ENCODE data around the gene DUSP21. TPM values are rescaled to one million over a fixed set of nuclear protein-coding genes. Genes with fewer than 3 reads are reported as not detected.
"Not testable (repeated sequence)": the region's sequence is repeated elsewhere in the genome, so short reads cannot be mapped to it uniquely, and the experiment has no call there.

The DUSP21 gene
- not detected for total RNA-seq

- Mint-ChIP-seq H3K4me1 (no peaks in the 10 kb centered on the region), H3K27ac (no peak within 1 kb of the TSS), H3K9me3 (no peaks in the 10 kb centered on the region), H3K4me3 (no peak within 1 kb of the TSS), H3K27me3 (no peaks in the 10 kb centered on the region), H3K36me3 (no peaks in the 10 kb centered on the region)
- DNase-seq, result no peak
Measured at GRCh38 chrX:44843753-44844152, at the start of gene DUSP21. Gene DUSP21 (plus strand): TSS chrX:44844021. CDS start chrX:44844133, 112 bp downstream.

GRCh38 chrX:44795945-44796450, 47.8 kb upstream of the DUSP21 start:
- no peaks in the 10 kb centered on the region for H3K27me3 Mint-ChIP-seq
- no peaks in the 10 kb centered on the region for H3K4me1 Mint-ChIP-seq
- H3K36me3 Mint-ChIP-seq, result no peaks in the 10 kb centered on the region
- no peak overlapping the region for H3K4me3 Mint-ChIP-seq
- H3K27ac Mint-ChIP-seq, result no peak overlapping the region
- H3K9me3 Mint-ChIP-seq, result no peaks in the 10 kb centered on the region
- no peak for DNase-seq

GRCh38 chrX:44802613-44803012, 41.2 kb upstream of the DUSP21 start:
- Mint-ChIP-seq H3K4me1 (no peaks in the 10 kb centered on the region), H3K9me3 (no peaks in the 10 kb centered on the region), H3K27ac (no peak overlapping the region)

GRCh38 chrX:44815681-44816080, 28.1 kb upstream of the DUSP21 start:
- H3K27me3 Mint-ChIP-seq, result no peaks in the 10 kb centered on the region
- no peaks in the 10 kb centered on the region for H3K36me3 Mint-ChIP-seq
- no peaks in the 10 kb centered on the region for H3K4me1 Mint-ChIP-seq

More at GRCh38 chrX:44802613-44803012, 41.2 kb upstream of the DUSP21 start:
- H3K36me3 Mint-ChIP-seq, result no peaks in the 10 kb centered on the region
- no peaks in the 10 kb centered on the region for H3K27me3 Mint-ChIP-seq
- no peak for DNase-seq
- no peak overlapping the region for H3K4me3 Mint-ChIP-seq

GRCh38 chrX:44816367-44816766, 27.5 kb upstream of the DUSP21 start:
- H3K27me3 Mint-ChIP-seq, result no peaks in the 10 kb centered on the region
- no peak overlapping the region for H3K27ac Mint-ChIP-seq
- no peaks in the 10 kb centered on the region for H3K36me3 Mint-ChIP-seq
- DNase-seq, result no peak
- H3K4me3 Mint-ChIP-seq, result no peak overlapping the region
- H3K9me3 Mint-ChIP-seq, result no peaks in the 10 kb centered on the region
- no peaks in the 10 kb centered on the region for H3K4me1 Mint-ChIP-seq

More at GRCh38 chrX:44815681-44816080, 28.1 kb upstream of the DUSP21 start:
- Mint-ChIP-seq H3K4me3 (no peak overlapping the region), H3K9me3 (no peaks in the 10 kb centered on the region), H3K27ac (no peak overlapping the region)
- no peak for DNase-seq

- H3K4me3 Mint-ChIP-seq, result no peak overlapping the region
- H3K27me3 Mint-ChIP-seq, result no peaks in the 10 kb centered on the region
- H3K4me1 Mint-ChIP-seq, result no peaks in the 10 kb centered on the region
- H3K27ac Mint-ChIP-seq, result no peak overlapping the region
- peaks cover 2% of the 10 kb centered on the region for H3K9me3 Mint-ChIP-seq
- H3K36me3 Mint-ChIP-seq, result no peaks in the 10 kb centered on the region
- no peak for DNase-seq
Measured at GRCh38 chrX:44817029-44817428, 26.8 kb upstream of the DUSP21 start.

- Mint-ChIP-seq H3K27ac (no peak overlapping the region), H3K4me1 (no peaks in the 10 kb centered on the region), H3K27me3 (no peaks in the 10 kb centered on the region), H3K4me3 (no peak overlapping the region), H3K9me3 (peaks cover 4% of the 10 kb centered on the region), H3K36me3 (no peaks in the 10 kb centered on the region)
- DNase-seq, result no peak
Measured at GRCh38 chrX:44822601-44823000, 21.2 kb upstream of the DUSP21 start.

GRCh38 chrX:44823193-44823592, 20.6 kb upstream of the DUSP21 start:
- not testable (repeated sequence) for H3K4me1 Mint-ChIP-seq, DNase-seq, H3K27me3 Mint-ChIP-seq, H3K27ac Mint-ChIP-seq, H3K4me3 Mint-ChIP-seq, H3K9me3 Mint-ChIP-seq, H3K36me3 Mint-ChIP-seq

- Mint-ChIP-seq H3K9me3 (no peaks in the 10 kb centered on the region), H3K4me3 (no peak overlapping the region), H3K27me3 (no peaks in the 10 kb centered on the region), H3K36me3 (no peaks in the 10 kb centered on the region), H3K27ac (no peak overlapping the region), H3K4me1 (no peaks in the 10 kb centered on the region)
- DNase-seq, result no peak
Measured at GRCh38 chrX:44828008-44828605, 15.7 kb upstream of the DUSP21 start.

- Mint-ChIP-seq H3K27ac (no peak overlapping the region), H3K4me3 (no peak overlapping the region), H3K4me1 (no peaks in the 10 kb centered on the region), H3K36me3 (no peaks in the 10 kb centered on the region), H3K27me3 (no peaks in the 10 kb centered on the region), H3K9me3 (no peaks in the 10 kb centered on the region)
- DNase-seq, result no peak
Measured at GRCh38 chrX:44829832-44830231, 14.0 kb upstream of the DUSP21 start.

GRCh38 chrX:44842550-44843317, 1.1 kb upstream of the DUSP21 start:
- Mint-ChIP-seq H3K4me1 (no peaks in the 10 kb centered on the region), H3K4me3 (no peak overlapping the region), H3K27ac (no peak overlapping the region), H3K36me3 (peaks cover 1% of the 10 kb centered on the region), H3K9me3 (no peaks in the 10 kb centered on the region), H3K27me3 (no peaks in the 10 kb centered on the region)
- no peak for DNase-seq

- no peak for DNase-seq
- Mint-ChIP-seq H3K4me1 (no peaks in the 10 kb centered on the region), H3K27me3 (no peaks in the 10 kb centered on the region), H3K27ac (no peak overlapping the region), H3K4me3 (no peak overlapping the region), H3K36me3 (peaks cover under 1% of the 10 kb centered on the region), H3K9me3 (no peaks in the 10 kb centered on the region)
Measured at GRCh38 chrX:44843318-44843702, 511 bp upstream of the DUSP21 start.

GRCh38 chrX:44844204-44844603, 383 bp downstream of the DUSP21 start:
- H3K4me3 Mint-ChIP-seq, result no peak overlapping the region
- no peaks in the 10 kb centered on the region for H3K27me3 Mint-ChIP-seq

GRCh38 chrX:44850891-44851290, 7.1 kb downstream of the DUSP21 start:
- not testable (repeated sequence) for H3K9me3 Mint-ChIP-seq, H3K36me3 Mint-ChIP-seq, H3K4me1 Mint-ChIP-seq, H3K4me3 Mint-ChIP-seq, H3K27ac Mint-ChIP-seq, DNase-seq, H3K27me3 Mint-ChIP-seq

More at GRCh38 chrX:44844204-44844603, 383 bp downstream of the DUSP21 start:
- no peaks in the 10 kb centered on the region for H3K36me3 Mint-ChIP-seq
- H3K4me1 Mint-ChIP-seq, result no peaks in the 10 kb centered on the region
- H3K27ac Mint-ChIP-seq, result no peak overlapping the region
- no peaks in the 10 kb centered on the region for H3K9me3 Mint-ChIP-seq
- DNase-seq, result no peak

- H3K36me3 Mint-ChIP-seq, result peaks cover 6% of the 10 kb centered on the region
- H3K27ac Mint-ChIP-seq, result no peak overlapping the region
- no peaks in the 10 kb centered on the region for H3K27me3 Mint-ChIP-seq
- peak overlapping the region; percentile 66 for H3K4me3 Mint-ChIP-seq
- H3K9me3 Mint-ChIP-seq, result no peaks in the 10 kb centered on the region
- H3K4me1 Mint-ChIP-seq, result no peaks in the 10 kb centered on the region
- no peak for DNase-seq
Measured at GRCh38 chrX:44871114-44871645, 27.4 kb downstream of the DUSP21 start.

Measured in activated naive CD8-positive, alpha-beta T cell treated with anti-CD3 and anti-CD28 coated beads for 36 hours (primary cell).